Stimulated activated CD8-positive, alpha-beta memory T cell treated with anti-CD3 and anti-CD28 coated beads, Interleukin-2, amount 100 ng/mL, for 48 hours (primary cell): ENCODE results near the gene ABCC3.

Source experiments
- DNase-seq, 2 donors: peaks; one replicate each; pipeline ENCODE4 v3.0.0-alpha.2; 2020; ENCODE audit warnings: low read depth in 2 of 2

ABCC3 gene

GRCh38 chr17:50634224-50634914 is at the start of gene ABCC3:
TSS of gene ABCC3 (plus strand) at chr17:50634881. CDS start at chr17:50634937, 56 bp downstream.
- DNase-seq: no peak

GRCh38 chr17:50585346-50585745 is 49.3 kb upstream of the ABCC3 start:
- no peak for DNase-seq

GRCh38 chr17:50585891-50586290 is 48.8 kb upstream of the ABCC3 start:
- DNase-seq: no peak

- DNase-seq: no peak
Measured at GRCh38 chr17:50586421-50587247, 48.0 kb upstream of the ABCC3 start.

- DNase-seq: no peak
Measured at GRCh38 chr17:50587571-50587970, 47.1 kb upstream of the ABCC3 start.

GRCh38 chr17:50588391-50589049 is 46.2 kb upstream of the ABCC3 start:
- no peak for DNase-seq

- DNase-seq: no peak
Measured at GRCh38 chr17:50589095-50589705, 45.5 kb upstream of the ABCC3 start.

GRCh38 chr17:50590946-50591737 is 43.5 kb upstream of the ABCC3 start:
- DNase-seq: no peak

GRCh38 chr17:50593321-50593720 is 41.4 kb upstream of the ABCC3 start:
- DNase-seq: no peak

GRCh38 chr17:50594128-50594823 is 40.4 kb upstream of the ABCC3 start:
- no peak for DNase-seq

GRCh38 chr17:50594892-50595291 is 39.8 kb upstream of the ABCC3 start:
- DNase-seq: no peak

- no peak for DNase-seq
Measured at GRCh38 chr17:50596191-50597037, 38.3 kb upstream of the ABCC3 start.

- no peak for DNase-seq
Measured at GRCh38 chr17:50598487-50598886, 36.2 kb upstream of the ABCC3 start.

GRCh38 chr17:50599606-50600005 is 35.1 kb upstream of the ABCC3 start:
- DNase-seq: no peak

GRCh38 chr17:50601823-50602375 is 32.8 kb upstream of the ABCC3 start:
- DNase-seq: no peak

GRCh38 chr17:50602836-50603235 is 31.8 kb upstream of the ABCC3 start:
- DNase-seq: no peak

GRCh38 chr17:50603340-50603739 is 31.3 kb upstream of the ABCC3 start:
- DNase-seq: no peak

- no peak for DNase-seq
Measured at GRCh38 chr17:50604513-50604912, 30.2 kb upstream of the ABCC3 start.

GRCh38 chr17:50605429-50605828 is 29.3 kb upstream of the ABCC3 start:
- no peak for DNase-seq
